Right ventricle myocardium superior (tissue), 1 donor: ENCODE measurements around the gene RNPS1. TPM values are rescaled to one million over a fixed set of nuclear protein-coding genes. Genes with fewer than 3 reads are reported as not detected.
"Not testable (repeated sequence)": the region's sequence is repeated elsewhere in the genome, so short reads cannot be mapped to it uniquely, and the experiment has no call there.

ENCODE experiments used
- ATAC-seq: fragments of 200-7000 bp; cut with Tn5 transposase; one replicate; pipeline ENCODE4 v1.9.1; 2020; ENCODE audit warnings: mild to moderate bottlenecking; ENCODE audit not compliant: poor library complexity
- DNase-seq: peaks from one replicate; pipeline ENCODE4 v3.0.0-alpha.2; 2020
- intact Hi-C: fragments of 100-400 bp; cut with DNase I; formaldehyde crosslinking; loops from one replicate; pipeline ENCODE4 v1.11.2; 2022
- total RNA-seq: library from RNA; stranded (reverse); fragmentation: NEBNext Ultra II Directional; extraction: Animal tissue kit (Norgen Biotek cat#: 25700); gene quantifications from one replicate; pipeline ENCODE4 v1.2.1, GENCODE V29; 2021
- donor health status: DM: no; HTN: yes; CAD: no; lungs with severe emphysema.

The RNPS1 gene
- total RNA-seq, 1 donor from 2014 or later = 109 TPM

DNA sequence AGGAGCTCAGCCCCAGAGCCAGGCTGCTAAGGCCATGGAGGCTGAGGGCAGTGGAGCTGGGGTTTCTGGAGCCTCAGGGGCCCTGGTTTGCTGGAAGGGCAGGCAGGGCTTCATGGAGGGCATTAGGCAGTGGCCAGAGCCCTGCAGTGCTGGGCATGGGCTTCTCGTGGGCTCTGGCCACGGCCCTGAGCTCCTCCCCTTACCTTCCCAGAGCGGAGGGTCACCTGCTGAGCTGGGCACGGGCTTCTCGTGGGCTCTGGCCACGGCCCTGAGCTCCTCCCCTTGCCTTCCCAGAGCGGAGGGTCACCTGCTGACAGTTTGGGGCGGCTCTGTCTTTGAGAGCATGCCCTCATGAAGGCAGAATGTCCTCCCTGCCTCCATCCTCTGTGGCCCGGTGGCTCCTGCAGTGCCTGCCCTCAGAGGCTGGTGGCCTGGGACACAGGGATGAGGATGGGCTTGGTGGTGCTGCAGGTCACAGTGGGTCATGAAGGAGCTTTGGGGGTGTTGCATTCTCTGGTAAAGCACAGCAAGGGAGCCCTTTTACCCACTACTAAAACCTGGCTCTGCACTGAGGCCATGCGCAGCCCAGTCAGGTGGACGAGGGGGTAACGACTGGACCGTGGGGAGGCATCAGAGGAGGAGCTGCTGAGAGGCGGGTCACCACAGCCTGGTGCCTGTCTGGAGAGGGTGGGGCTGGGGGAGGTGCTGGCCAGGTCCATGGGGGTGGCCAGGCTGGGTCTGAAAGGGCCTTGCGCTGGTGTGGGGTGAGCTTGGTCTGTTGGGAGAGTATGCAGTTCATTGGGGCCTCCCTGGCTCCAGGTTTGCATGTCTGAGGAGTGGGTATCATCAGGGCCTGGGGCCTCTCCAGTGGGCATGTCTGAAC, 2.9 kb upstream of the RNPS1 start:
- intact Hi-C loops = no loop called here
- DNase-seq (no peak), ATAC-seq (no peak)

DNA sequence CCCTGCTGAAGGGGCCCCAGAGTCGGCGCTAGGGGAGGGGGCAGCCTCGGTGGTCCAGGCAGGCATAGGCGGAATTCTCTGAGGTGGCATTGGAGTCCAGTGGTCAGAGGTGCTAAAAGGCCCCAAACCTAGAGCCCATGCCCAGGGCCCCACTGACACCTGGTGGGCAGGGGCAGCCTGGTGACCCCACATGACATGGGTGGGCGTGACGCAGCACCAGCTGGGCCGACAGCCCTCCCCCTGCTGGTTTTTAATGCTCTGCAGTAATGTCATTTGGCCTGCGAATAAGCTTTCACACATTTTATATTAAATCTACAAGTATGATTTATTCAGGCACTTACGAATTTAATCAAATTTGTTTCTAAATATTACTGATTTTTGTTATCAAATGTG, 2.1 kb upstream of the RNPS1 start:
- ATAC-seq (no peak), DNase-seq (no peak)
- intact Hi-C loops = no loop called here

DNA sequence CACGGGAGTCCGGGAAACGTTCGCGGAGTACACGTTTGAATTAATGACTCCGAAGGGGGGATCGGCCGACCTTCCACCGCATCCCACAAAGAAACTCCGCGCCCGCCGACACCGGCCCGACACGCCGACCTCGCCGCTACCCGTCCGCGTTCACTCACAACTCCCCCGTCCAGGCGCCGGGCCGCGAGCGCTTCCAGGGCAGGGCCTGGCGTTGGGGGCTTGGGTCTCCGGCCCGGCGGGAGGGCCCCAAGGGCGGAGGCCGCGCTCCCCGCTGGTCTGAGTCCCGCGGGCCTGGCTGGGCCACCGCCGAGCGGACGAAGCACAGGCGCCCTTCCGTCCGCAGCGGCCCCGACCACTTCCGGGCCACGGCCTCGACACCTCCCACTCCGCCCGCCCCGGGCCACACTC, 417 bp downstream of the RNPS1 start:
- intact Hi-C loops = not testable (repeated sequence)

DNA sequence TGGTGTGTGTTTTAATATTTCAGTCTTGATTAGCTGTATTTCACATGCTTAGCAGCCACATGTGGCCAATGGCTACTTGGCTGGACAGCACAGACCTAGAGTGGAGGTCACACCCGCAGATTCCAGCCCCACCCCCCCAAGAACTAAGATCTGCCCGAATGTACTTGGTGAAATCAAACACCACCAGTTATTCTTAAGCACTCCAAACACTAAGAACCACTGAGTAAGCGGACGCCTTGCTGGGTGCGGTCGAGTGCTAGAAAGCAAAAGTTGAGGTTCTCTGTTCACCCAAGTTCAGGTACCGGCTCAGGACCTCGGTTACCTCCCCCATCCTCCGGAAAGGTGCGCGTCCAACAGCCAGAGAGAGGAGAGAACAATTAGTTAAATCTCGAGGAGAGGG, 1.0 kb downstream of the RNPS1 start:
- intact Hi-C loops, ATAC-seq, DNase-seq: not testable (repeated sequence)

More for the DNA sequence above, 417 bp downstream of the RNPS1 start:
- ATAC-seq = peak; percentile 91
- DNase-seq = not testable (repeated sequence)

DNA sequence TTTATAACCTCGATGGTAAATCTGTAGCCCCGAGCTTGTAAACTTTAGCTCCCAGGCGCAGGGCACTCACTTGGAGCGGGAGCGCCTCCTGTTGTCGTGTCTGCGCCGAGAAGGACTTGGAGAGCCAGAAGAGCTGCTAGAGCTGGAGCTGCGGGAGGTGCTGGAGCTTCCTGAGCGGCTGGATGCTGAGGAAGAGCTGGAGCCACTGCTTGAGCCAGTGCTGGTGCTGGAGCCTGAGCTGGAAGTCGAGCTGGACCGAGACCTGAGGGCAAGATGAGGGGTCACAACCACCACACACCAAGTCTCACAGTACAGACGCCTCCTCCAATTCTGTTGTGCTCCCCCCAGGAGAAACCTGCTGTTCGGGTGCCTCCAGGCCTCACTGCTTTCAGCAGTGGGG, 4.9 kb downstream of the RNPS1 start:
- intact Hi-C loops, ATAC-seq, DNase-seq: not testable (repeated sequence)

DNA sequence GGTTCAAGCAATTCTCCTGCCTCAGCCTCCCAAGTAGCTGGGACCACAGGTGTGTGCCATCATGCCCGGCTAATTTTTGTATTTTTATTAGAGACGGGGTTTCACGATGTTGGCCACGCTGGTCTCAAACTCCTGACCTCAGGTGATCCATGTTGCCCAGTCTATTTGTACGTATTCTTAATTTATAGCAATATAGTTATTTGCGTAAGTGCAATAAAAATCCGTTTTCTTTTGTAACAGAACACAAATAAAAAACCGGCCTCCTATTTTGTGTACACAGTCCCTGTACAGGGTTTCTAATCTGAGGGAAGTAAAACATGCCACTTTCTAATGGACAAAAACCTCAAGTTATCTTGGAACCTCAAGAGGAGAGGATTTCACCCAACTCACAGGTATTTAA, 7.7 kb downstream of the RNPS1 start:
- intact Hi-C loops = no loop called here
- no peak for ATAC-seq
- DNase-seq = no peak

DNA sequence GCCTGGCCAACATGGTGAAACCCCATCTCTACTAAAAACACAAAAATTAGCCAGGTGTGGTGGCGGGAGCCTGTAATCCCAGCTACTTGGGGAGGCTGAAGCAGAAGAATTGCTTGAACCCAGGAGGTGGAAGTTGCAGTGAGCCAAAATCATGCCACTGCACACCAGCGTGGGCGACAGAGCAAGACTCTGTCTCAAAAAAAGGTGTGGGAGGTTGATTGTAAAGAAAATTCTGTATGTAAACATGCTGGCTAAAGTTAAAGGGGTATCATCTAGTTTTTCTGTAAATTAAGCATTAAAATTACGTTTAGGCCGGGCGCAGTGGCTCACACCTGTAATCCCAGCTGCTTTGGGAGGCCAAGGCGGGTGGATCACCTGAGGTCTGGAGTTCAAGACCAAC, 9.4 kb downstream of the RNPS1 start:
- DNase-seq, intact Hi-C loops, ATAC-seq: not testable (repeated sequence)

DNA sequence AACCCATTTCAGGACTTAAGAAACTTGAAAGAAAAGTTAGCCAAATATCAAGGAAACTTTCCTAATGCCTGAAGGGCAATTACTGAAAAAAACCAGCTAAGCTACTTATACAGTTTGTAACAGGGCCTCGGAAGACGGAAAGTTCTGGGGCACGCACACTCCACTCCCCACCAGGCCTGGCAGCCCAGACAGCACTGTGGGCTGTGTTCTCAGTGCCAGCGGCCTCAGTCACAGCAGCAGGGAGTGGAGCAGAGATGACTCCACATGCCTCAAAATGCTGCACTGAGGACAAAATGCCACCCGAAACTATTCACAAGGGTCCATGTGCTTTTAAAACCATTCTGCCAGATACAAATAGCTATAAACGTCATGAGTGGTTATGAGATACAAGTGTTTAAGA, 10.2 kb downstream of the RNPS1 start:
- ATAC-seq = no peak
- intact Hi-C loops = no loop called here
- DNase-seq = no peak

DNA sequence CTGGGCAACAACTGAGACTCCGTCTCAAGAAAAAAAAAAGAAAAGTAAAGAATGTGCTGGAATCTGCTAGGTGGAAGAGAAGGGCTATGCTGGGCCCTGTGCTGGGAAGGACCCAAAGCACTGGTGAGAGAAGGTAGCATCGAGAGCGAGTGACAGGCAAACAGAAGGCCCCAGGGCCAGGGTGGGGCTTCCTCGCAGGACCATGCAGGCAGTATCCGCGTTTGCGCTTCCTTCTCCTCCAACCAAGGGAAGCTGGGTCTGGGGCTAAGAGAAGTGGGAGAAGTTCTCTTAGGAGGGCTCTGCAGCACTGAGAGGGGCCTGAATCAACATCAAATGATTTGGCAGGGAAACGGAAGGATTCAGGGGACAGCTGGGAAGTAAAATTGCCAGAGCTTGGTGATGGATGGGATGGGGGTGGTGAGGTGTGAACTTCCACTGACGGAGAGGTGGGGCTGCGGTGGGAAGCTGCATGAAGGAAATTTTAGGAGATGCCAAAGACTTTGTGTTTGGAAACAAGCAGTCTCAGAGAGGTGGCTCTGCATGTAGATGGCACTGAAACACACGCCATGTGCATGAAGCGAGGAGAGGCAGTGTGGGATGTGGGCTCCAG, 11.3 kb downstream of the RNPS1 start:
- DNase-seq (no peak), ATAC-seq (no peak)
- intact Hi-C loops = no loop called here

DNA sequence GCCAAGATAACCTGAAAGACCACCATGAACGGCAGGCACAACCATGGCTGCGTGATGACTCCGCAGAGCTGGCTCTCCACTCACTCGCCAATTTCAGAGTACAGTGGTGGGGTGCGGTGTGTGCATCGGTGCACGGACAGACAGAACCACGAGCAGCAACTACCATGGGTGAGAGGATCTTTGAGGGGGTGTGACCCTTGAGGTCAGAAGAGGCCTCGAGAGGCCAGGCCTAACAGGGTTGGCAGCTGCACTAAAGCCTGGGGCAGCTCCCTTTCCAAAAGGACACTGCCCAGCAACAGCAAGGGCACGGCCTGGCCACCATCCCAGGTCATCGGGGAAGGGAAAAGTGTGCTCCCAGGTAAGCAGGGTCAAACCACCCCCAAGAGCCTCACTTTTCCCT, 14.6 kb downstream of the RNPS1 start:
- DNase-seq = no peak
- intact Hi-C loops = no loop called here
- no peak for ATAC-seq

DNA sequence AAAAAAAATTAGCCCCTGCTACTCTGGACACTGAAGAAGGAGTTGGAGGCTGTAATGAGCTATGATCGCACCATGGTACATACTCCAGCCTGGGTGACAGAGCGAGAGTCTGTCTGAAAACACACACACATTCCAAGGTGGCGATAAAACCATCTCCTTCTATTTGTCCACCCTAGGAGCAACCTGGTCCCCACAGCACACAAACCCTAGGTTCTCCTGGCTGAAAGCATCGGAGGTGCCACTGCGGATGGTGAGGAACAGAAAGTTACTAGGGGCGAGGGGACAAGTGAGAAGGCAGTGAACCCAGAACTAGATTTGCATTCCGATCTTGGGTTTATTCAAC, 15.1 kb downstream of the RNPS1 start:
- intact Hi-C loops = no loop called here
- DNase-seq = no peak
- ATAC-seq = no peak

DNA sequence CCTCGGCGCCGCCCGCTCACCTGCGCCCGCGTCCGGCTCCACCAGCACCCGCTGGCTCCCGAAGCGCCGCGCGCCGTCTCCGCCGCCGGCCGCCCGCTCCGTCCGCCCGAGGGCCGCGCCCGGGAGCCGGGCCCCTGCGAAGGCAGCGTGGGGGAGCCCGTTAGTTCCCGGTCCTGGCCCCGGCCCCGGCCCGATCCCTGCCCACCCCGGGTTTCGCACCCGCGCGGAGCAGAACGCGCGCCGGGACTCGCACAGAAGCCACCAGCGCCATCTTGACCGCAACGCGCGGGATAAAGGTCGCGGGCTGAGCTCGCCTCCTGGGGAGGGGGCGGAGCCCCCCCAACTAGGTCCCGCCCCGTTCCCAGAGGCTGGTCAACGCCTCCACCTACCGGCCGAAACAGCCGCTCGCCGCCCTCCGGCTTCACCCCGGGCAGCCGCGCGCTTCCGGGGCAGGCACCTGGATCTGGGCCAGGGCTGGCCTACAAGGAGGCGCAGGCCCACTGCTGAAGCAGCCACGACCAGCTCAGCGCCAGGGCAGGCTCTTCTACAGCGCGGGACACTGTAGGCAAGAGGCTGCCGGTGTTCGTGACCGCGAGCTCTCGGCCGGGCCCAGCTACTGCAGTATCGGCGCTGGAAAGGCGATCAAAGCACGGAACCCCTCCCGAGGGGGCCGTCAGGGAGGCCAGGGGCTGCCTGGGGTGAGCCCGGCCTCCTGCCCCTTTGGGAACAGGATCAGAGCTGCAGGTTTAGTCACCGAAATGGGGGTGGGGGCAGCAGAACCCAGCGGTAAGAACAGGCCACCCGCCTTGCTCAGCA, 16.4 kb downstream of the RNPS1 start, which contains the start of gene ECI1:
TSS of gene ECI1 (minus strand) at position 292 of the 816 bp plus-strand sequence. CDS start at position 271, 21 bp downstream.
- peak; percentile 98 for DNase-seq
- intact Hi-C loops = no loop called here

DNA sequence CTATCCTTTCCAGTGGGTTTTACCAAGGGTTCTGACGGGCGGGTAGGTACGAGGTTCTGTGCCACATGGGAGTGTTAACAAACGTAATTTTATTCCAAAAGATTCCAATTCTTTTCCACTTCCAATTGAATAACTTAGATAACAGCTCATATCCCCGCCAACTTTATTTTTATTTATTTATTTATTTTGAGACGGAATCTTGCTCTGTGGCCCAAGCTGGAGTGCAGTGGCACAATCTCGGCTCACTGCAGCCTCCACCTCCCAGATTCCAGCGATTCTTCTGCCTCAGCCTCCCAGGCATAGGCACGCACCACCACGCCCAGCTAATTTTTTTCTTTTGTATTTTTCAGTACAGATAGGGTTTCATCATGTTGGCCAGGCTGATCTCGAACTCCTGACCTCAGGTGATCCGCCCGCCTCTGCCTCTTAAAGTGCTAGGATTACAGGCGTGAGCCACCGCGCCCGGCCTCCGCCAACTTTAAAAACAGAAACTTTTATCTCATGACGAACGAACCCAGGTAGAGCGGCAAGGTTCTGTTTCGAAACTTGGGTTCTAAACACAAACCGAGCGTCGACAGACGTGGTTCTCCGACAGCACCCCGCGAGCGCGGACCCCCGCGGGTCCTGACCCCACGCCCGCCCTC, 17.2 kb downstream of the RNPS1 start:
- no peak for ATAC-seq
- DNase-seq = no peak

More for the DNA sequence above, 16.4 kb downstream of the RNPS1 start, which contains the start of gene ECI1:
- ATAC-seq = peak; percentile 98

DNA sequence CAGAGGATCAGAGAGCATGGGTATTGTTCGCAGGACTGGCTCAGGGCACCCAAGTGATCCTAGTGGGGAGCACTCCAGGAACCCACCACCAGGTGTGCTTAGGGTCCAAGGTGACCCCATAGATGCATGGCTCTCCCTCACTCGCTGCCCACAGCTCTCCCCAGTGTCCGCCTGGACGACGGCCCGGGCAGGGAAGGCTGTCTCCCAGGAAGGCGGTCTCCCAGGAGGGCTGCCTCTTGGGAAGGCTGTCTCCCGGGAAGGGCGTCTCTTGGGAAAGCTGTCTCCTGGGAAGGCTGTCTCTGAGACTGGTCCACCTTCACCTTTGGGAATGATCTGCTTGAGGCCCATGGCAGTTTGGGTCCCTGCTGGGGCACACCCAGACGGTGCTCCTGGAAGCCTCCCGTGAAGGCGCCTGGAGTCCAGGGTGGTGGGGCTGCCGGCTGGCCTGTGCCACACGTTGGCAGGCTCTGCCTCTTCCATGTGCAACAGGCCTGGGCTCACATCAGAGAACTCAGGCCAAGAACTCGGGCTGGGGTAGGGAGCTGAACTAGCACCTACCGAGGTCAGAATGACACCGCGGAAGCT, 21.5 kb downstream of the RNPS1 start:
- no peak for ATAC-seq
- intact Hi-C loops = loop anchor here (10.0 kb wide), 1 partner anchor 62 kb away; no protein-coding TSS in a partner anchor
- DNase-seq = no peak

More for the DNA sequence above, 17.2 kb downstream of the RNPS1 start:
- intact Hi-C loops = no loop called here

DNA sequence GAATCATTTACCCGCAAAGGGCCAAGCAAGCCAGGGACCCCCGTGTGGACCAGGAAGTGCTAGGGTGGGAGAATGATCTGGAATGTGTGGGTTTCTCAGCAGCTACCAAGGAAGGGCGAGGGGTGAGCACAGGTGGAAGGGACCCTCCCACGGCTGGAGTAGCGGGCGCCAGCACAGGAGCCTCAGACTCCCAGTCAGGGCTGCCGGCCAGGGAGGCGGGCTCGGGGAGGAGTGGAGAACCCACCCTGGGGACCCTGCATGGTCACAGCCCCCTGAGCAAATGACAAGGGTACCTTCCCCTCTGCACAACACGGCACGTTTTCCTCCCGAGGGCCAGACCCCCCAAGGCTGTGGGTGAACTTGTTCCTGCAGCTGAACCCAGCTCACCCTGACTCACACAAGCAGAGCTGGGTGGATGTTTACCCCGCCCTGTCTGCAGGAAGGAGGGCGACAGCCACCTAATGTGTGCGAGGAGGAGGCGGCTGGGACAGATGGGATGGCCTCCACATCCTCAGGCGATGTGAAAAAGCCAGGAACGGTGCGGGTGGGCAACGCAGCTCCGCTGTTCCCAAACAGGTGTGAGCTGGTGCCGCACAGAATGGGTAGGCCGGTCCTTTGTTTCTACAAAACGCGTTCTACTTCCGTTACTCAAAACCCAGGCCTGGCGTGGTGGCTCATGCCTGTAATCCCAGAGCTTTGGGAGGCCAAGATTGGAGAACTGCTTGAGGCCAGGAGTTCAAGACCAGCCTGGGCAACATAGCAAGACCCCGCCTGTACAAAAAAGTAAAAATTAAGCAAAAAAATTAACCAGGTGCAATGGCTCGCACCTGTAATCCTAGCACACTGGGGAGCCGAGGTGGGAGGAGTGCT, 22.8 kb downstream of the RNPS1 start:
- intact Hi-C loops = loop anchor here (10.0 kb wide), 1 partner anchor 60 kb away; no protein-coding TSS in a partner anchor
- no peak for DNase-seq
- ATAC-seq = no peak

DNA sequence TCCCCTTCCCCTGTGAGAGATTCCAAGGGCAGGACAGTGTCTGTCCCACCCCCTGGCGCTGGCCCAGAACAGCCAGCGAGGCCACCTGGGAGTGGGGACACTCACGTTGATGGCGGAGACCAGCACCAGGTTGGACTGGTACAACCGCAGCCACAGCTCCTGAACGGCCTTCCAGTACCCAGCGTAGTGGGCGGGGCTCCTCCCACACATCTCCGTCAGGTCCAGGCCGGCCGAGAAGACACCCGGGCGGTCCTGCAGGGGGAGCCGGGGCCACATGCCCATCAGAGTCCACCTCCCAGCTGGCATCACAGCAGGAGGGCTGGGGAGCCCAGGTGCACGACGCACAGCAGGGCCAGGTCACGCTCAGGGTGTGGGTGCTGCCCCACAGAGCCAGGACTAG, 23.6 kb downstream of the RNPS1 start:
- ATAC-seq = no peak
- DNase-seq = no peak

DNA sequence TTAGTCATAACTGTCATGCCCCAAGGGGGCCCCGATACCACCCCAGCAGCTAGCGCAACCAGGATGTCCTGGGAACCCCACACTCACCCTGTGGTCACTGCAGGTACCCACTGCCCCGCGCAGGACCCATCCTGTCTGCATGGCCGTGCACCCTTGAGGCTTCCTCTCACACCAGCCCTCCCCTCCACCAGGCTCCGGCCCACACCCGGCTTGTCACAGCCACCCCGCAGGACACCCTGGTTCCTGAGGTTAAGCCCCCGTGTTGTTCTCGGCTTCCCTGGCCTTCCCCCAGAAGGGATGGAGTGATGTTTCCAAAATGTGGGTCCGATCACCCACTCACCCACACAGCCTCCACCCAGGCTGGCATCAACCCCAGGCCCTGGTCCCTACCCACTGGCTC, 24.1 kb downstream of the RNPS1 start:
- DNase-seq (no peak), ATAC-seq (no peak)
- intact Hi-C loops = loop anchor here (10.0 kb wide), 1 partner anchor 59 kb away; no protein-coding TSS in a partner anchor

More for the DNA sequence above, 23.6 kb downstream of the RNPS1 start:
- intact Hi-C loops = loop anchor here (10.0 kb wide), 1 partner anchor 60 kb away; no protein-coding TSS in a partner anchor
